AG04450 (cell line): ENCODE results near the gene ABTB1. TPM values are rescaled to one million over a fixed set of nuclear protein-coding genes. Genes with fewer than 3 reads are reported as not detected.

Experiments
- CTCF ChIA-PET: fragments of 300-600, 350-600 bp; formaldehyde crosslinking; extraction: SDS; loops from one replicate; lab custom pipeline; 2022; ENCODE audit warnings: antibody characterized with exemption, inconsistent platforms; lab: Charles Lee
- POLR2A ChIA-PET: fragments of 350-600 bp; formaldehyde crosslinking; extraction: SDS; loops from one replicate; lab custom pipeline; 2021; ENCODE audit warnings: antibody characterized with exemption, inconsistent platforms; lab: Yijun Ruan, JAX
- DNase-seq: peaks from one replicate; pipeline ENCODE4 v3.0.0-alpha.2; 2011; ENCODE audit warnings: low read depth, low spot score
- H3K27ac ChIP-seq: one replicate; pipeline ENCODE4 v1.5.1; 2012; ENCODE audit warnings: low read depth, low read length, control low read depth
- H3K27me3 ChIP-seq: one replicate; pipeline ENCODE4 v1.6.0; 2012; ENCODE audit warnings: low read length; ENCODE audit not compliant: control insufficient read depth, insufficient read depth
- H3K4me3 ChIP-seq: 2 replicates; pipeline ENCODE4 v1.5.1; 2011; ENCODE audit warnings: mild to moderate bottlenecking, low read depth, low read length, control low read depth
- H3K9me3 ChIP-seq: 2 replicates; pipeline ENCODE4 v1.5.1; 2012; ENCODE audit warnings: low read length; ENCODE audit not compliant: control insufficient read depth, insufficient read depth
- polyA plus RNA-seq: library from polyadenylated mRNA; depleted of rRNA; stranded (reverse); fragments of >200 nt; gene quantifications from 2 replicates; pipeline ENCODE4 v1.2.3, GENCODE V29; 2011
- TF ChIP-seq, protein P1 (sequence below): IDR thresholded peaks from 2 replicates; pipeline ENCODE4 v1.5.1; 2011; ENCODE audit warnings: low read depth, low read length, control low read depth, inconsistent platforms

Gene ABTB1
- polyA plus RNA-seq, 1 experiment, result 15.5 TPM

DNA sequence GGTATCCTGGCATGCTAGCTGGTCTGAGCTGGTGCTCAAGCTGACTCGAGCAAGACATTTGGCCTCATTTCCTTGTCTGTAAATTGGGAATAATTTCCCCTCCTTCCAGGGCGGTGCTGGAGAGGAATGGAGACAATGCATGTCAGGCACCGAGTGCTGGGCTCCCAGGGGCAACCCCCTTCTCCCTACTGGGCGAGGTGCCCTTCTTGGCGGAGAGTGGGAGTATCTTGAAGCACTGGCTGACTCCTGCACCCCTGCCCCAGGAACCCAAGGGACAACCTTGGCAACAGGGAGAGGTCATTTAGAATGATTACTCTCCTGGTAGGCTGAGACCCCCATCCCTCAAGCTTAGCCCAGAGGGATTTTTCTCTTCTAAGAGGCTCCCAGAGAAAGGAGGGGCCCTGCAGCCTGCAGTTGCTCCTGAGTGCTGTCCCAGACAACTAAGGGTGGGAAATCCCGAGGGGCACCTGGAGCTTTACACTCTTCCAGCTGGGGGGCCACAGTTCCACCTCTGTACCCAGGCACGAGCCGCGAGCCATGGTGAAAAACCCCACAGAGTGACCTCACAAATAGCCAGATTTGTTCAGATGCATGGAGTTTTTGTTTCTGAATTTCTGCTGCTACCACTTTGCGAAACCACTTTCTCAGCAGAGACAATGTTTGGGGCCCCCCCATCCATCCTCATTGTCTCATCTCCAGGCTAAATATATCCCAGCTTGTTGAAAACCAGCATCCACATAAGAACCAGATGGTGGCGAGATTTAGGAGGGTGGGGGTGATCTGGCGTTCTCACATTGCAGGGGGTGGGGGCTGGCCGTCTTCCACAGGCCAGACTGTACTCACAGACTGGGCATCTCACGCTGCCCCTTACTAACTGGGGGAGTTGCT lies 44.8 kb downstream of the ABTB1 start:
- TF ChIP-seq, protein P1, sequence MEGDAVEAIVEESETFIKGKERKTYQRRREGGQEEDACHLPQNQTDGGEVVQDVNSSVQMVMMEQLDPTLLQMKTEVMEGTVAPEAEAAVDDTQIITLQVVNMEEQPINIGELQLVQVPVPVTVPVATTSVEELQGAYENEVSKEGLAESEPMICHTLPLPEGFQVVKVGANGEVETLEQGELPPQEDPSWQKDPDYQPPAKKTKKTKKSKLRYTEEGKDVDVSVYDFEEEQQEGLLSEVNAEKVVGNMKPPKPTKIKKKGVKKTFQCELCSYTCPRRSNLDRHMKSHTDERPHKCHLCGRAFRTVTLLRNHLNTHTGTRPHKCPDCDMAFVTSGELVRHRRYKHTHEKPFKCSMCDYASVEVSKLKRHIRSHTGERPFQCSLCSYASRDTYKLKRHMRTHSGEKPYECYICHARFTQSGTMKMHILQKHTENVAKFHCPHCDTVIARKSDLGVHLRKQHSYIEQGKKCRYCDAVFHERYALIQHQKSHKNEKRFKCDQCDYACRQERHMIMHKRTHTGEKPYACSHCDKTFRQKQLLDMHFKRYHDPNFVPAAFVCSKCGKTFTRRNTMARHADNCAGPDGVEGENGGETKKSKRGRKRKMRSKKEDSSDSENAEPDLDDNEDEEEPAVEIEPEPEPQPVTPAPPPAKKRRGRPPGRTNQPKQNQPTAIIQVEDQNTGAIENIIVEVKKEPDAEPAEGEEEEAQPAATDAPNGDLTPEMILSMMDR, result no peak
- no peak overlapping the region for H3K27ac ChIP-seq
- H3K4me3 ChIP-seq, result no peak overlapping the region
- DNase-seq, result no peak
- H3K27me3 ChIP-seq, result no peaks in the 10 kb centered on the region
- CTCF ChIA-PET, result interaction anchor here (0.6 to 0.8 kb wide), 2 partner anchors 21 to 22 kb away, joined by 3 to 4 read pairs; no protein-coding TSS in a partner anchor
- no peaks in the 10 kb centered on the region for H3K9me3 ChIP-seq
- POLR2A ChIA-PET, result interaction anchor here (0.6 kb wide), 1 partner anchor 87 kb away, joined by 3 read pairs; no protein-coding TSS in a partner anchor

DNA sequence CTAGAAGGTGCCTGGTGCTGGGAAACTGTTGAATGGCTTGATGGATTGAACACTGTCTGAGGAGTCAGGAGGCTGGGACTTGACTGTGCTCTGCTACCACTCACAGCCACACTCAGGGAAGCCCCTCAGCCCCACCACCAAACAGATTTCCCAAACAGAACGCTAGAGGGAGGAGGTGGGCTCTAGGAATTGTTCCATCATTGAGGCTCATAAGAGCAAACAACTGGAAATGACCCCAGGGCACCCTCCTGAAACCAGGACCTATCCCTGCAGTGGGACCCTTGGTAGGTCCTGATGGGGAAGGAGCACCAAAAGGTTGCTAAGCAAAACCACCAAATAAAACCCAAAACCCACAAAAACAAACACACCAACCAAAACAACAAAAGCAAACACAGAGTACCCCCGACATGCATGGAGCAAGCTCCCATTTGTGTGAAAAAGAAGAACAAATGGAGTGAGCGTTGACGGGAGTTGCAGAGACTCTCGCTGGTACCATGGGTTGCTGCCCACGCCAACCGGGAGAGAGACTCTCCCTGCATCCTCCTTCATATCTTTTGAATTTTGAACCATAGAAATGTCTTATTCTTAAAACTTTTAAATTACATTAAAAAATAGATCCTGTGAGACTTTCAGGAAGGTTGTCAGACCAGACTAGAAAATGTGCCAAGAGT lies 45.6 kb downstream of the ABTB1 start:
- POLR2A ChIA-PET, result no interaction called here
- H3K9me3 ChIP-seq, result no peaks in the 10 kb centered on the region
- CTCF ChIA-PET, result no interaction called here
- TF ChIP-seq, protein P1, result no peak
- H3K27ac ChIP-seq, result no peak overlapping the region
- DNase-seq, result no peak
- no peaks in the 10 kb centered on the region for H3K27me3 ChIP-seq
- H3K4me3 ChIP-seq, result no peak overlapping the region

DNA sequence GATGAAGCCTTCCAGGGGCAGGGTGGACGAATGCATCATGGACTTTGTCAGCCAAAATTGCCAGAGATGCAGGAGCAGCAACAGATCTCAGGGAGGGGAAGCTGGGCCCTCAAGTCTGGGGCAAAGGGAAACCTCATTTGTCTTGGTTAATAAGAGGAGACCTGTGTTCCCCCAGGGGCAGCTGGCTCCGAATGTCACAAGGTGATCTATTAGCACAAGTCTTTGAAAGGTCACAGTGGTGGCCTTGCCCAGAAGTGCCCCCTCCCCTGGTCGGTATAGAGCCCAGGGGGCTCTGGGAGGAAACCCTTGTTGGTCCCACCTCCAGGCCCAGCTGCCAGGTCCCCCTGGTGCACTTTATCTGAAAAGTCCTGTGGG lies 46.2 kb downstream of the ABTB1 start:
- ChIA-PET CTCF (no interaction called here), POLR2A (no interaction called here)
- H3K27me3 ChIP-seq, result no peaks in the 10 kb centered on the region
- no peak for DNase-seq
- TF ChIP-seq, protein P1, result no peak
- H3K9me3 ChIP-seq, result peaks cover 2% of the 10 kb centered on the region; the same call in 1 of the 2 replicates
- no peak overlapping the region for H3K27ac ChIP-seq
- H3K4me3 ChIP-seq, result no peak overlapping the region

DNA sequence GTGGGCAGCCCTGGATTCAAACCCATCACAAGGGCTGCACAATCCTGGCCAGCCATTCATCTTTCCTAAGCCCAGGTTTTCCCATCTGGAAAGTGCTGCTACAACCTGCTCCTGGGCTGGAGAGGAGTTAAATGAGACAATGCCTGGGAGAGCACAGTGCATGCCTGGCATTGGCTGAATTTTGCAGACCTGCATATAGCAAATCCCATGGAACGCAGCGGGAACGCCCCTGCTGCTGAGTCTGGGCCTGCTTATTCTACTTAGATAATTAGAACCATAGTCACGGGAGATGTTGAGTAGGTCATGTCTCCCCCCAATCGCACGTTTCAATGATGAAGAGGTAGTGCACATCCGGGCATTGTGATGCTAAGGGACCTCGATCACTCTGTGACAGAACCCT lies 46.6 kb downstream of the ABTB1 start:
- H3K9me3 ChIP-seq, result peaks cover 3% of the 10 kb centered on the region; the same call in 1 of the 2 replicates
- CTCF ChIA-PET, result no interaction called here
- no peak for DNase-seq
- H3K27me3 ChIP-seq, result no peaks in the 10 kb centered on the region
- H3K27ac ChIP-seq, result no peak overlapping the region
- POLR2A ChIA-PET, result no interaction called here
- no peak overlapping the region for H3K4me3 ChIP-seq
- TF ChIP-seq, protein P1, result no peak
